Measurements from ENCODE around the gene CRYBG3. TPM values are rescaled to one million over a fixed set of nuclear protein-coding genes. Genes with fewer than 3 reads are reported as not detected.

CRYBG3 gene
- total and polyA plus RNA-seq, 2 donors: 16.2 to 67.5 TPM

DNA sequence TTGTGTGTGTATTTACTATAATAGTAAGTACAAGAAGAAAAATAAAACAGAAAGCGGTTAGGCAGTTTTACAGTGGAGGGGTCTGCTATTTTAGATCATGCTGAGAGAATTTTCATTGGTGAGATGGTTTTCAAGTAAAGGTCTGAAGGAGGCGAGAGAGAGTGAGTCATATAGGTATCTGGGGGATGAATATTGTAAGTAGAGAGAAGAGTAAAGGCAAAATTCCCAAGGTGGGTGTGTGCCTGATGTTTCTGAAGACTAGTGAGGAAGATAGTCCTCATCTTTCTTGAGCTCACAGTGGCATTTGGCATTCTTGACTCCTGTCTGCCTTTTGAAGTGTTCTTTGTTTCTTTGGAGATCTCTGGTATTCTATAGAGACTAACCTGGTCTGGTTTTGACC is 38.6 kb downstream of the CRYBG3 start:
- Histone ChIP-seq H3K27ac (ENCODE audit: low read depth) (no peak overlapping the region), H3K4me1 (ENCODE audit: insufficient read depth) (no peaks in the 10 kb centered on the region), H3K4me3 (ENCODE audit: low read depth, low read length) (no peak overlapping the region), H3K36me3 (ENCODE audit: insufficient read depth) (no peaks in the 10 kb centered on the region)
- WGBS: 96% methylated on average over 2 of the region's 2 CpGs
- no peak for DNase-seq (ENCODE audit: extremely low spot score)

DNA sequence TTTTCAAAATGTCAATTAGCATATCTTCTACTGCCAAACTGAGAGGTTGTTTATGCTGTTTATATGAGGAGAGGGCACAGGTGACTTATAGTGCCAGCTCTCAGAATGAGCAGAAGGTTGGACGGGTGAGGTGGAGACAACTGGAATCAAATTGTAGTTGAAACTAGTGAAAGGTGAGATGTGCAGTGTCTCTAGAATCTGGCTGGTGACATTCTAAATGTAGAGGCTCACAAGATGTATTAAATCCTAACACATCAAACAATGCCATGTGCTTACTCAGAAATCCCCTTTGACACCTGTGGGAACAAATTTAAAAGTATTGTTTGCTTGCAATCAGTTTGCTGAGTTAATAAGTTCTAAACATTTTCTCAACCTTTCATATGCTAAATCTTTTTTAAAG is 40.8 kb downstream of the CRYBG3 start:
- no peak for DNase-seq (ENCODE audit: extremely low spot score)
- H3K36me3 ChIP-seq (ENCODE audit: insufficient read depth): no peaks in the 10 kb centered on the region
- H3K4me1 ChIP-seq (ENCODE audit: insufficient read depth): no peaks in the 10 kb centered on the region
- H3K4me3 ChIP-seq (ENCODE audit: low read depth, low read length): no peak overlapping the region
- 96% methylated on average over 1 of the region's 1 CpG for WGBS
- H3K27ac ChIP-seq (ENCODE audit: low read depth): no peak overlapping the region

DNA sequence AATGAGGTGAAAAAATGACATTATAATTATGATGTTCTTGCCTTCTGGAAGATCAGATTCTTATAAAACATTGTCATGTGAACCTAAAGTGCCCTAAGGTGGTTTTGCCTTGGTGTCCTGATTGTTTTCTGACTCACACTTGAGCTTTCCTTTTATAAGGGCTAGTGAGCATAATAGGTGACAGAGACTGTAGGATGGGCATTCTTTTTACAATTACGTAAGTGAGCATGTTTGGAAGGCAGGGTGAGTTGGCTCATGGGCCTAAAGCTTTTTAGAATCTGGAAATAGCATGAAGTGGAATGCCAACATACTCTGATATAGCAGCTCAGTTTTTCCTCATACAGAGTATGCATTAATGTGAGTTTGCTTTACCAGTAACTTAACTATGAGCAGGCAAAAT is 41.2 kb downstream of the CRYBG3 start:
- Histone ChIP-seq H3K27ac (ENCODE audit: low read depth) (no peak overlapping the region), H3K4me3 (ENCODE audit: low read depth, low read length) (no peak overlapping the region), H3K36me3 (ENCODE audit: insufficient read depth) (no peaks in the 10 kb centered on the region), H3K4me1 (ENCODE audit: insufficient read depth) (no peaks in the 10 kb centered on the region)
- 62% methylated on average over 1 of the region's 1 CpG for WGBS
- DNase-seq (ENCODE audit: extremely low spot score): no peak

DNA sequence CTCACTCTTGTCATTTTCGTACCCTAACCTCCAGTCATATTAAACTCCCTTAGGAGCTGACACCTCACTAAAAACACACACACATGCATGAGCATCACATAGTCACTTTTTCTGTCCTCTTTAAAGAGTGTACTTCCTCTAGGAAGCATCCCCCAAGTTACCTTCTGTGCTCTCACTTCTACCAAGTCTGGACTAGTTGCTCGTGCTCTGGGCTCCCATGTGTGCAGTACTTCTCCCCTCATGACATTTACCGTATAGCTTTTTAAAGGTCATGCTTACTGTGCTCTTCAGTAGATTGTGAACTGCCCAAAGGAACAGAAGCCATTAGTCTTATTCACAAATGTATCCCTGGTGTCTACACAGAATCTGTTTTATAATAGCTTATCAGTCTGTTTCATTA is 42.0 kb downstream of the CRYBG3 start:
- no peak for DNase-seq (ENCODE audit: extremely low spot score)
- 91% methylated on average over 3 of the region's 3 CpGs for WGBS
- no peaks in the 10 kb centered on the region for H3K4me1 ChIP-seq (ENCODE audit: insufficient read depth)
- no peak overlapping the region for H3K4me3 ChIP-seq (ENCODE audit: low read depth, low read length)
- H3K27ac ChIP-seq (ENCODE audit: low read depth): no peak overlapping the region
- no peaks in the 10 kb centered on the region for H3K36me3 ChIP-seq (ENCODE audit: insufficient read depth)

DNA sequence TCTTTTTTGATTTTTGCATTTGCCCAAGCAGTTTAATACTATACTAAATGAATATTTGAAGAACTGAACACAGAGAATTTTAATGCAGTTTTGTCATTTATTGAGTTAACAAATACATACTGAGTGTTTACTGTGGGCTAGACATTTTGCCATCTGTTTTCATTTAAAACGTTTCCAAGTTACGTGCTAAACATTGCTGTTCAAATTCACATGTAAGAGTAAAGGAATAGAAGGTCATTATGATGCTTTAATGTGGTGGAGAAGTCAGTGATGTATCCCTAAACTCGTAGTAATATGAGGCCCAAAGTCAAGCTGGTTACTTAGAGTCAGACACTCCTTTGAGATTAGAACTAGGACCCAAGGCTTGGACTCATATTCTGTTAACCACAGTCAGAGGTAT is 49.4 kb downstream of the CRYBG3 start:
- WGBS: 49% methylated on average over 3 of the region's 3 CpGs
- DNase-seq (ENCODE audit: extremely low spot score): no peak
- Histone ChIP-seq H3K4me3 (ENCODE audit: low read depth, low read length) (no peak overlapping the region), H3K4me1 (ENCODE audit: insufficient read depth) (no peaks in the 10 kb centered on the region), H3K36me3 (ENCODE audit: insufficient read depth) (peaks cover 3% of the 10 kb centered on the region), H3K27ac (ENCODE audit: low read depth) (no peak overlapping the region)

DNA sequence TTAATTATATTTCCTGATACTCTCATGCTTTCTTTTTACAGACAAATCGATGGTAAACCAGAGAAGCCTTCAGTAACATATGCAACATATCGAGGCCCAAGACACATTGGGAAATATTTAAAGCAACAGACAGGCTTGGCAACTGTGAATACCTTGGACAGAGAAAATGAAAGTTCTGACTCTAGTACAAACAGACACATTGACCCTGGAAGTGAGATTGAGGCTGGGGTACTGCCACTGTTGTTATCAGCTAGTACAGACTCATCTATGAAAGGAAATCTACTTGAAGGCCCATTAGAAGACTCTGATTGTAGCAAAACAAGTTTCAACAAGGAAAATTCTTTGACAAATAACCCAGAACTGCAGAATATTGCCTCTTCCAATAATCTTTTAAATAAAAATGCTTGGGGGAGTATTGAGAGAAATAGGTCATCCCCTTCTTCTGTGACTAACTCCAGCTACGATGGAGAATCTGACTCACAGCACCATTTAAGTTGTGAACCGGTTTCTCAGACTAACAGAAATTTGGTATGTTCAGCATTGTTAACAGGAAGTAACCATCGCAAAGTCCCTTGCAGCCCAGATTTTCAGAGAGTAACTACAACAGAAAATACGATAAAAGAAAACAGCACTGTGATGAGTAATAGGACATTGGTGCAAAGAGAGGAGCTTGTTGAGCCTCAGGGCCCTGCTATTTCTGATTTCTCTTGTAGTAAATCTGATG is 50.2 kb downstream of the CRYBG3 start:
- WGBS: 68% methylated on average over 6 of the region's 6 CpGs
- Histone ChIP-seq H3K4me1 (ENCODE audit: insufficient read depth) (no peaks in the 10 kb centered on the region), H3K4me3 (ENCODE audit: low read depth, low read length) (no peak overlapping the region), H3K36me3 (ENCODE audit: insufficient read depth) (peaks cover 3% of the 10 kb centered on the region), H3K27ac (ENCODE audit: low read depth) (peak overlapping the region; percentile 16)
- DNase-seq (ENCODE audit: extremely low spot score): peak; percentile 21

DNA sequence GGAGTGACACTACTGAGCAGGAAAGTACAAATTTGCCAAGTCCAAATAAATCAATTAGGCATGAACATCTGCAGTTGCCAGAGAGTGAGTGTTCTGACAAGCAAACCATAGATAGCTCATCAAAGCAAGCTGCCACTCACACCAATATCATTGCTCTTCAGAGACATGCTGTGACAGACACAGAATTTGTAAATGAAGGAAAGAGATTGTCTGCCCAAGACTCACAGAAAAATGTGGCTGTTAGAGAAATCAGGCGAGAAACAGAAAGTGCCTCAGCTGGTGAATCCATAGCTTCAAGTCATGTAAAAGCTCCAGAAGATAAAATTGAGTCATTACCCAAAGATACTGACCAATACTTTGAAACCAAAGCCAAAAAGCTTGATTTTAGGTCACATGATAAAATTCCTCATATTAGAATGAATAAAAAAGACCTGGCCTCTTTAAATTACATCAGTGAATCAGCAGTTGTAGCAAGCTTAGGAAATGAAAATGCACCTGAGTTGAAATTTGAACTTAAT is 50.8 kb downstream of the CRYBG3 start:
- H3K4me3 ChIP-seq (ENCODE audit: low read depth, low read length): no peak overlapping the region
- WGBS: 88% methylated on average over 1 of the region's 1 CpG
- no peaks in the 10 kb centered on the region for H3K4me1 ChIP-seq (ENCODE audit: insufficient read depth)
- peaks cover 3% of the 10 kb centered on the region for H3K36me3 ChIP-seq (ENCODE audit: insufficient read depth)
- no peak for DNase-seq (ENCODE audit: extremely low spot score)
- H3K27ac ChIP-seq (ENCODE audit: low read depth): no peak overlapping the region

DNA sequence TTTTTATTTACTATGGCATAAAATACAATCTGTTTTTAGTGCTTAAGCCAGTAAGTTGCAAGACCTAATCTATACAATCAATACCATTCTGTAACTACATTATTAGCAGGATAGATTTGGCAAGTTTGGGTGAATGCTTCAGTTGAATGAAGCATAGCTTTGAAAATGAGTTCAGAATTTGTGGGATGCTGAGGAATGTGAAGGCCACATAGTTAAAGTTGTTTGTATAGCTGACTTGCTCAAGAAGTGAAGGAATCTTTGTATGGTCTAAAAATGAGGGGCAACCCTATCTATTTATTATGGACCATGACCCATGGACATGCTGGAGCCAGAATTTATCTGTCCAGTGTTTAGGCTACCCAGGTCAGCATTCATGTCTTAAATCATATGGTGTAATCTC is 58.5 kb downstream of the CRYBG3 start:
- H3K36me3 ChIP-seq (ENCODE audit: insufficient read depth): no peaks in the 10 kb centered on the region
- H3K4me1 ChIP-seq (ENCODE audit: insufficient read depth): no peaks in the 10 kb centered on the region
- DNase-seq (ENCODE audit: extremely low spot score): no peak
- no peak overlapping the region for H3K4me3 ChIP-seq (ENCODE audit: low read depth, low read length)
- H3K27ac ChIP-seq (ENCODE audit: low read depth): no peak overlapping the region

DNA sequence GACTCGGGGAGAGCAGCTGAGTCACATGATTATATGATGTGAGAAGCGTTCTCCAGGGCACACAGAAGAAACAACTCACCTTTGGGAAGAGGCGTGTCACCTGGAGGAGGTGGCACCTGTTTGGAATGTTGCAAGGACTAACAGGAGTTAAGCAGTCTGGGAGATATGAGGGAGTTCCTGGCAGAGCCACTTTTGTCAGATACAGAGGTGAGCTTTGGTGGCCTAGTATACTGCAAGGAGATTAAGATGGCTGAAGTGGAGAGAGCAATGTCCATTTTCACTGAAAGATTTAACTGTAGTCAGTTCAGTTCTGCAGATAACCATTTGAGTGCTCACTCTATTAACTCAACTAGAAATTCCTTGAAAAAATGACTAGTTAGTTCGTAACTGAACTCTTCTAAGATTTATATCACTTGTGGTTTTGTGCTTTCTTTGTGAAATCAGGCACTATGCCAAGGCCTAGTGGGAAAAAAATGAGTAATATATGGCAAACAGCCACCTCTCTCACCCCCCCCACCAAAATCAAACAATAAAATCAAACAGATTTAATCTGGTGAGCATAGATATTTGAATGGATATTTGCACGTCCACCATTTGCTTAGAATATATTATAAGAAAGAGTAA is 61.3 kb downstream of the CRYBG3 start:
- WGBS: 68% methylated on average over 5 of the region's 5 CpGs
- DNase-seq (ENCODE audit: extremely low spot score): no peak
- no peaks in the 10 kb centered on the region for H3K4me1 ChIP-seq (ENCODE audit: insufficient read depth)
- peak overlapping the region; percentile 23 for H3K27ac ChIP-seq (ENCODE audit: low read depth)
- H3K4me3 ChIP-seq (ENCODE audit: low read depth, low read length): no peak overlapping the region
- H3K36me3 ChIP-seq (ENCODE audit: insufficient read depth): no peaks in the 10 kb centered on the region

DNA sequence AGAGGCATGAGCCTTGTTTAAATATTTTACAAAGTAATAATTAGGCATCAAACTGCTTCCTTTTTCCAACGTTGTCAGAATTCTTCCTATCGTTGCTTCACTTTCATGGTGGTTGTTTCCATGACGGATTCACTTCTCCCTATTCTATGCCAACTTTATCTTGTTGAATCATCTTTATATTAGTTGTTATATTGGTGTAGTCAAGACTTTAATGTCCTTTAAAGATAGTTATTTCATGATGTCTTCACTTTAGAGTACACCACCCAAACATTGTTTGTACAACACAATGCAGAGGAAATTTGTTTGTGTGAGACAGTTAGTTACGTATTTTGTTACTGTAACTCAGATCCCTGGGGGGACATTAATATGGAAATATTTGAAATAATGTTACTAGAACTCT is 61.9 kb downstream of the CRYBG3 start:
- Histone ChIP-seq H3K27ac (ENCODE audit: low read depth) (no peak overlapping the region), H3K4me1 (ENCODE audit: insufficient read depth) (no peaks in the 10 kb centered on the region), H3K36me3 (ENCODE audit: insufficient read depth) (no peaks in the 10 kb centered on the region), H3K4me3 (ENCODE audit: low read depth, low read length) (no peak overlapping the region)
- 60% methylated on average over 4 of the region's 4 CpGs for WGBS
- no peak for DNase-seq (ENCODE audit: extremely low spot score)

DNA sequence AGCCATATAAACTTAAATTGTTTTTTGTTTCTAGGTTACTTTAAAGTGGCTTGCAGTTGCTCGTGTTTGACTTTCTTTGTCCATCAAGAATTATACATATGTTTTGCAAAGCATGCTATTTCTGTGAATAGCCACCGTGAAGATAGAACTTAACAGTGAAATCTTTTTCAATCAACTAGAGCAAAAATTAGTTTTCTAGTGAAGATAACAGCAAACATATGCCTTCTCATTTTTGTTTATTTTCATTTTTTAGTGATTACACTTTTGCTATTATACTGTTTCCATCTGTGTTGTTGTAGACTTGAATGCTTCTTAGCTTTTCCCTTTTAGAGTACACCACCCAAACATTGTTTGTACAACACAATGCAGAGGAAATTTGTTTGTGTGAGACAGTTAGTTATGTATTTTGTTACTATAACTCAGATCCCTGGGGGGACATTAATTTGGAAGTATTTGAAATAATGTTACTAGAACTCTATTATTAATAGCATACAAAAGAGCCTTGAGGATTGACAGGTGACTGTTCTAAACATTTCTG is 62.8 kb downstream of the CRYBG3 start:
- Histone ChIP-seq H3K4me1 (ENCODE audit: insufficient read depth) (no peaks in the 10 kb centered on the region), H3K27ac (ENCODE audit: low read depth) (no peak overlapping the region), H3K36me3 (ENCODE audit: insufficient read depth) (no peaks in the 10 kb centered on the region), H3K4me3 (ENCODE audit: low read depth, low read length) (no peak overlapping the region)
- no peak for DNase-seq (ENCODE audit: extremely low spot score)
- 67% methylated on average over 2 of the region's 2 CpGs for WGBS

DNA sequence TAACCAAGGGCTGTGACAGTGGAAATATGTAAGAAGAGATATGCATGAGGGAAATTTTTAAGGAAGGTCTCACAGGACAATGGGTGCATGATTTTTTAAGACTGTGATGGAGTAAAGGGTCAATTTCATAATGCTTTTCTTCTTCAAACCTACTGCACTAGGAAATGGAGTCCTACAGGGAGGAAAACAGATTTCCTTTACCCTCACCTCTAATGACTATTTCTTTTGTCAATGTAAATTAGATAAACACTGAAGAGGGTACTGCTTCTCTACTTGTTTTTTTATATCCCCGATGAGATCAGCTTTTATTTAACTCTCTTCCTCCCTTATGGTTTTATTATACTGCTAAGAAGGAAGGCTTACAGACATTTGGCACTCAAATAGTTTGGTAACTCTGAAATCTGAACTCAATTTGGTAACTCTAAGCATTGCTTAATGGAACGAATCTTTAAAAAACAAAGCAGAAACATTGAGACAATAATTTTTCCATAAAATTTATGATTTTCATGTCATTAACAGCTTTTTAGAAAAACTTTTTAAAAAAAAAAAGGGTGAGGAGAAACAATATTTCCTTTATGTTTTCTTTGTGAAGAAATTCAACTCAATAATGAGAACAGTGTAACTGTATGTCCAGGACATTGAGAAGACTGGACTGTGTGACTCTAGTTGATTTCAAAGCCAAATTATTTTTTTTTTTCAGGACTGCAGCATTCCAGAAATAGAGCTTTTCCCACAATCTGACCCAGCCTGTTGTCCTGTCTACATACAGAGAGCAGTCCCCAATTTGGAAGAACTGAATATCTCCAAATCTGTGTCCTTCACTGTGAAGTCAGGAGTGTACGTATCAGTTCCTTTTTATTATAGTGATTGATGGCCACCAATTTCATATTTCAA is 64.4 kb downstream of the CRYBG3 start:
- Histone ChIP-seq H3K4me3 (ENCODE audit: low read depth, low read length) (no peak overlapping the region), H3K36me3 (ENCODE audit: insufficient read depth) (no peaks in the 10 kb centered on the region), H3K4me1 (ENCODE audit: insufficient read depth) (no peaks in the 10 kb centered on the region), H3K27ac (ENCODE audit: low read depth) (no peak overlapping the region)
- 66% methylated on average over 3 of the region's 3 CpGs for WGBS
- DNase-seq (ENCODE audit: extremely low spot score): no peak

DNA sequence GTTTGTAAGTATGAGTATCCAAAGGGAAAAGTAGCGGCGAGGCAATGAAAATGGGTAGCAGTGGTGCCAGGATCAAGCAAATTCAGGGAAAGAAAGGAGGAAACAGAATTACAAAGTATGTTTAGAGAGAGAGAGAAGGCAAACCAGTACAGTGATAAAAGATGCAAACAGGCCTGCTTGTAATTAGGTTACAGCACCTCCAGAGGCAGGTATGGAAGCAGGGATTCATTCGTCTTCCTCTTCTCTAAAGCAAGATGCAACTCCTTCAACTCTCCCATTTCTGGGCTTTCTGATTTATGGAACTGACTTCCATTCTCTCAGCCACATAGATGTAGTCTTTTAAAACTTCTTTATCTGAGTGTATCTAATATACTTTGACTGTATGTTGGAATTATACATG is 68.0 kb downstream of the CRYBG3 start:
- peaks cover 6% of the 10 kb centered on the region for H3K36me3 ChIP-seq (ENCODE audit: insufficient read depth)
- no peak overlapping the region for H3K27ac ChIP-seq (ENCODE audit: low read depth)

More for the DNA sequence above, 68.0 kb downstream of the CRYBG3 start:
- no peak for DNase-seq (ENCODE audit: extremely low spot score)
- H3K4me3 ChIP-seq (ENCODE audit: low read depth, low read length): no peak overlapping the region
- H3K4me1 ChIP-seq (ENCODE audit: insufficient read depth): no peaks in the 10 kb centered on the region
- WGBS: 94% methylated on average over 3 of the region's 3 CpGs
